ENCODE measurements around the gene MB21D2.

The MB21D2 gene

GRCh38 chr3:192831801-192832347, 85.8 kb downstream of the MB21D2 start:
- no peak for DNase-seq

GRCh38 chr3:192831111-192831644, 86.5 kb downstream of the MB21D2 start:
- DNase-seq = no peak

GRCh38 chr3:192830291-192831110, 87.2 kb downstream of the MB21D2 start:
- DNase-seq = no peak

GRCh38 chr3:192827863-192828594, 89.6 kb downstream of the MB21D2 start:
- DNase-seq = no peak

- DNase-seq = no peak
Observed at GRCh38 chr3:192827208-192827607, 90.4 kb downstream of the MB21D2 start.

GRCh38 chr3:192826214-192827006, 91.2 kb downstream of the MB21D2 start:
- DNase-seq = peak; percentile 20

GRCh38 chr3:192825657-192826200, 91.9 kb downstream of the MB21D2 start:
- peak; percentile 85 for DNase-seq

- DNase-seq = no peak
Observed at GRCh38 chr3:192825216-192825615, 92.4 kb downstream of the MB21D2 start.

GRCh38 chr3:192824313-192824712, 93.3 kb downstream of the MB21D2 start:
- no peak for DNase-seq

- DNase-seq = no peak
Observed at GRCh38 chr3:192821161-192821560, 96.5 kb downstream of the MB21D2 start.

GRCh38 chr3:192820161-192820560, 97.5 kb downstream of the MB21D2 start:
- DNase-seq = no peak

GRCh38 chr3:192819001-192819569, 98.6 kb downstream of the MB21D2 start:
- peak; percentile 9 for DNase-seq

GRCh38 chr3:192818126-192818525, 99.5 kb downstream of the MB21D2 start:
- no peak for DNase-seq

- DNase-seq = no peak
Observed at GRCh38 chr3:192817506-192817905, 100.2 kb downstream of the MB21D2 start.

- DNase-seq = no peak
Observed at GRCh38 chr3:192817053-192817452, 100.6 kb downstream of the MB21D2 start.

GRCh38 chr3:192816351-192816750, 101.3 kb downstream of the MB21D2 start:
- peak; percentile 66 for DNase-seq

GRCh38 chr3:192812743-192813383, 104.8 kb downstream of the MB21D2 start:
- peak; percentile 63 for DNase-seq

- DNase-seq = no peak
Observed at GRCh38 chr3:192805711-192806110, 111.9 kb downstream of the MB21D2 start.

- no peak for DNase-seq
Observed at GRCh38 chr3:192804502-192804901, 113.2 kb downstream of the MB21D2 start.

- DNase-seq = peak; percentile 63
Observed at GRCh38 chr3:192802957-192803899, 114.4 kb downstream of the MB21D2 start.

Measured in DMS53 (cell line).